Chondrocyte (in vitro differentiated cells): Measurements from ENCODE around the gene AP1B1. TPM values are rescaled to one million over a fixed set of nuclear protein-coding genes. Genes with fewer than 3 reads are reported as not detected.

Source experiments
- DNase-seq: peaks from one replicate; pipeline ENCODE4 v3.0.0; 2021; ENCODE audit warnings: mixed read lengths, low spot score
- H3K27ac Mint-ChIP-seq: one replicate; pipeline ENCODE4 v1.8.0; 2021; ENCODE audit warnings: mild to moderate bottlenecking, moderate library complexity, mixed read lengths; ENCODE audit not compliant: unreplicated experiment
- H3K27me3 Mint-ChIP-seq: 2 replicates; pipeline ENCODE4 v1.8.0; 2021; ENCODE audit warnings: low read depth, mixed read lengths
- H3K36me3 Mint-ChIP-seq: 2 replicates; pipeline ENCODE4 v1.8.0; 2021; ENCODE audit warnings: low read depth, mixed read lengths
- H3K4me1 Mint-ChIP-seq: 2 replicates; pipeline ENCODE4 v1.8.0; 2021; ENCODE audit warnings: low read depth, mild to moderate bottlenecking, mixed read lengths
- H3K4me3 Mint-ChIP-seq: one replicate; pipeline ENCODE4 v1.8.0; 2021; ENCODE audit warnings: mild to moderate bottlenecking, moderate library complexity, mixed read lengths; ENCODE audit not compliant: unreplicated experiment
- H3K9me3 Mint-ChIP-seq: 2 replicates; pipeline ENCODE4 v1.8.0; 2021; ENCODE audit warnings: low read depth, mixed read lengths
- CTCF ChIP-seq: fragments of 200-600 bp; sonication (generic); IDR thresholded peaks from 2 replicates; pipeline ENCODE4 v1.5.0; 2021; ENCODE audit warnings: antibody characterized with exemption, mild to moderate bottlenecking, moderate library complexity
- total RNA-seq: library from RNA; stranded (reverse); gene quantifications from 3 replicates; pipeline ENCODE4 v1.2.1, GENCODE V29; 2021

The AP1B1 gene
- total RNA-seq, 1 donor from 2014 or later, result 42.0 TPM

- no peaks in the 10 kb centered on the region for H3K27me3 Mint-ChIP-seq
- H3K4me1 Mint-ChIP-seq, result peaks cover 35% of the 10 kb centered on the region
- H3K4me3 Mint-ChIP-seq, result peak overlapping the region; percentile 83
- DNase-seq, result no peak
- TF ChIP-seq CTCF, result no peak
- no peak overlapping the region for H3K27ac Mint-ChIP-seq
- H3K9me3 Mint-ChIP-seq, result no peaks in the 10 kb centered on the region
- peaks cover 5% of the 10 kb centered on the region for H3K36me3 Mint-ChIP-seq
These were observed 82.6 kb downstream of the AP1B1 start for GRCh38 chr22:29305836-29306174.

GRCh38 chr22:29302681-29303465 is 85.5 kb downstream of the AP1B1 start:
- Mint-ChIP-seq H3K27ac (peak overlapping the region; percentile 12), H3K36me3 (peaks cover 22% of the 10 kb centered on the region), H3K4me1 (peaks cover 13% of the 10 kb centered on the region), H3K9me3 (no peaks in the 10 kb centered on the region), H3K27me3 (no peaks in the 10 kb centered on the region), H3K4me3 (no peak overlapping the region)
- DNase-seq, result no peak
- no peak for TF ChIP-seq CTCF

GRCh38 chr22:29302402-29302680 is 86.0 kb downstream of the AP1B1 start:
- Mint-ChIP-seq H3K36me3 (peaks cover 28% of the 10 kb centered on the region), H3K4me1 (peaks cover 8% of the 10 kb centered on the region), H3K4me3 (no peak overlapping the region), H3K27me3 (no peaks in the 10 kb centered on the region), H3K9me3 (no peaks in the 10 kb centered on the region), H3K27ac (peak overlapping the region; percentile 12)
- no peak for TF ChIP-seq CTCF
- DNase-seq, result no peak

GRCh38 chr22:29301716-29302401 is 86.5 kb downstream of the AP1B1 start:
- H3K9me3 Mint-ChIP-seq, result no peaks in the 10 kb centered on the region
- peak overlapping the region; percentile 36 for H3K27ac Mint-ChIP-seq
- no peak for TF ChIP-seq CTCF

GRCh38 chr22:29300807-29301601 is 87.4 kb downstream of the AP1B1 start:
- H3K27me3 Mint-ChIP-seq, result no peaks in the 10 kb centered on the region
- peak overlapping the region; percentile 43 for H3K27ac Mint-ChIP-seq
- H3K4me1 Mint-ChIP-seq, result peaks cover 7% of the 10 kb centered on the region
- peaks cover 35% of the 10 kb centered on the region for H3K36me3 Mint-ChIP-seq
- no peaks in the 10 kb centered on the region for H3K9me3 Mint-ChIP-seq
- TF ChIP-seq CTCF, result no peak
- no peak overlapping the region for H3K4me3 Mint-ChIP-seq
- DNase-seq, result no peak

More at GRCh38 chr22:29301716-29302401, 86.5 kb downstream of the AP1B1 start:
- Mint-ChIP-seq H3K27me3 (no peaks in the 10 kb centered on the region), H3K4me1 (peaks cover 8% of the 10 kb centered on the region), H3K36me3 (peaks cover 30% of the 10 kb centered on the region), H3K4me3 (no peak overlapping the region)
- no peak for DNase-seq
